GM18511 (cell line): Measurements from ENCODE around the gene TLR8.
"Not testable (repeated sequence)": the region's sequence is repeated elsewhere in the genome, so short reads cannot be mapped to it uniquely, and the experiment has no call there.

Source experiments
- ATAC-seq: cut with Tn5 transposase; IDR thresholded peaks from one replicate; pipeline ENCODE4 v1.9.1; 2021; ENCODE audit warnings: mild to moderate bottlenecking, moderate library complexity; ENCODE audit not compliant: unreplicated experiment

The TLR8 gene

GRCh38 chrX:12896935-12897334 lies 9.5 kb upstream of the TLR8 start:
- no peak for ATAC-seq

DNA sequence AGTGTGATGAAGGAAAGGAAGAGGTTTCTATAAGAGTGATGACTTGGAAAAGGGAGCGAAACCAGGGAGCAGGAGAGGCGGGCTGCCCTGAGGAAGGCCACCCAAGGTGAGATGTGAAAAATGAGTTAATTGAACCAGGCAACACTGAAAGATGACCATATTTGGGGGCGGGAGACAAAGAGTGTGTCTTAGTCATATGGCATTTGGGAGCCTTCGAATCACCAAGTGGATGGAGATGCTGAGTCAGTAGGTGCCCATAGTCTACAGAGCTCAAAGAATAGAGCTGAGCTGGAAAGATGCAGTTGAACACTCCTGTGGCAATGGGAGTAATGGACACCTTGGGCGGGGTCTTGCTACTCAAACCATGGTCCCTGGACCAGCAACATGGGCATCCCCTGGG lies 8.3 kb upstream of the TLR8 start:
- ATAC-seq: no peak

DNA sequence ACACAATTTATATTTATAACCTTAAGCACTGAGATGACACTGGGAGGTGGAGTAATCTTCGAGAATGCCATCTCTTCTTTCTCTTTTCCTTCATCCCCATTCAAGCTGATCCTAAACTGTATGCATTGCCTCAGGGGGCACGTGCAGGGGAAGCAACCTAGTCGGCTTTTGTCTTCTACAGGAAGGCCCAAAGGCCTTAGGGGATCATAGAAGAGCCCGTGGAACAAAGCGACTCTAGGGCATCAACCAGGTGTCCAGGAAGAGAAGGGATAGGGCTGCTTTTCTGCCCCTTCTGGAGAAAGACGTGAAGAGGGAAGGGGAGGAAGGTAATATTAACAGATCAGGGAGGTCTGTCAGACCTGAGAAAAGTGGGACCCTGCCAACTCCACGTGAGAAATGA lies 6.9 kb upstream of the TLR8 start:
- no peak for ATAC-seq

DNA sequence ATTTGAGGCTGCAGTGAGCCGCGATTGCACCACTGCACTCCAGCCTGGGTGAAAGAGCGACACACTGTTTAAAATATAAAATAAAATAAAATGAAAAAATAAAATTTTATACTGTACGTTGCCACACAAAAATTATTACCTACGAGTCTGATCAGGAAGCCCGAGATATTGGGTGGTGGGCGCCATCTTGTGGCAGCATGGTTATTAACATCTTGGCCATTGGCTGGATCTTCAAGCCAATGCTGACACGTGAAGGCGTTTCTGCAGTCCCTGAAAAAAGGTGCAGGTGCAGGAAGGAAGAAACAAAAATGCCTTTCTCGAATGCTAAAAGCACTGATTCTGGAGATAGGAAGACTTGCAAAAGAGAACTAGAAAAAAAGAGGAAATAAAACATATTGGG lies 4.9 kb upstream of the TLR8 start:
- ATAC-seq: no peak

DNA sequence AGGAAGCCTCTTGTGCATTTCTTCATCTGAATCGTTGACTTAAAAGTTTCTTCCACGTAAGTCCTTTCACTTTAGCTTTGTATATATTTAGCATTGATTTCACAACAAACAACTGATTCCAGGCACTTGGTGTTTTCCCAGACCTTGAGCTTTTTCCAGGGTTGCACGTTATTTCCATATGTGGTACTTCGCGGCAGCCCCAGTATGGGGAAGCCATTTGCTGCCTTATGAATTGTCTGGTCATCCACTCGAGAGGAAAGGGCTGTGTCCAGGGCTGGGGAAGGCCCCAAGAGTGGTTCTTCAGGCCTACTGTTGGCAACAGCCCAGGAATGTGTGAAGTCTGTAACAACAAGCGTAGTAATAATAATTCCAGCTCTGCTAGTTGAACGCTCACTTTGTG lies 2.8 kb upstream of the TLR8 start:
- no peak for ATAC-seq

- ATAC-seq: no peak
These were observed 4.2 kb downstream of the TLR8 start for GRCh38 chrX:12910423-12911121.

DNA sequence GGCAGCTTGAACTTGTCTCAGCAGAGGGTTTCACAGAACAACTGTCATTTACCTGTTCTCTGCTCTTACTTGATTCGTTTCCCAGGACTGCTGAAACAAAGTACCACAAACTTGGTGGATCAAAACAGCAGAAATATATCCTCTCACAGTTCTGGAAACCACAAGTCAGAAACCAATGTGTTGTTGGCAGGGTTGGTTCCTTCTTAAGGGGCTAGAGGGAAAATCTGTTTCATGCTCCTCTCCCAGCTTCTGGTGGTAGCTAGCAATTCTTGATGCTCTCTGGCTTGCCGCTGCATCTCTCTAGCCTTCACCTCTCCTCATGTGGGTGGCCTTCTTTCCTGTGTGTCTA lies 4.7 kb downstream of the TLR8 start:
- ATAC-seq: no peak

DNA sequence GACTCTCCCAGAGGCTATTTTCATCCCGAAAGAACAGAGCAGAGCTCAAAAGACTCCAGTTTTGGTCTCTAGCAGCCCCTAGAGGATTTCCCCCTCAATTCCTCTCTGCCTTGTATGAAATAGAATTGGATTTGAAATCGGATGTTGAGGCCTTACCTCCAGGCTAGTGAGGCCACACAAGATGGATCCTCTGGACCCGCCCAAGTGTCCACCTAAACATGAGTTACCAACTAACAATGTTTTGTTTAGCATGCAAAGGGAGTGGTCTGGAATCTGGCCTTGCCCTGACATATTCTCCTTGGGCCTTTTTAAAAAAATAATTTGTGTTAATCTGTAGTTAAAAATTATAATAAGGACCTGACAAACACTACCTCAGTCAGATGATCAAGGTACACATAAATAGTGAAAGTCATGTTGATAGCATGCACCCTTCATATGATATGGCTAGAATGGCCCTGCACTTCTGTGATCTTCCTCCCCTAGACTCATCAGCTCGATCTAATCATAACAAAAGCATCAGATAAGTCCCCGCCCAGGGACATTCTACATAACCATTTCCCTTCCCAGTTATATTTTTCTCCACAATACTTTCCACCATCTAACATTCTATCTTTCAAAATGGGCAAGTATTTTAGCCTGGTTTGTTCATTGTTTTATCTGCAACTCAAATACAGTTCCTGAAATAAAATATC lies 6.5 kb downstream of the TLR8 start:
- no peak for ATAC-seq

DNA sequence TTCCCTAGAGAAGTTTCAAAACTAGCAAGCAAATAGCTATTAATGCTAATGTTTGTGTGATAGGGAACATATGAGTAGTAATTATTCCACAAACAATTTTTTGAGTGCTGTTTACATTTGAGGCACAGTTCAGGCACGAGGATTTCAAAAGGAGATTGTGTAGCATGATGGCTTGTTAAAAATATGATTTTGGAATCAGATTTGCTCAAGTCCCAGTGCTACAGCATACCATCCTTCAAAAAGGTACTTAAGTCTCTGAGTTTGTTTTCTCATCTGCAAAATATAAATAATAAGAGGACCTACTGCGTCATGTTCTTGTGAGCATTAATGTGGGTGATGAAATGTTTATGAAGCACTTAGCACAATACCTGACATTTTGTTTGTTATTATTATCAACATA lies 11.3 kb downstream of the TLR8 start:
- ATAC-seq: no peak

GRCh38 chrX:12919051-12919450 lies 12.6 kb downstream of the TLR8 start:
- no peak for ATAC-seq

DNA sequence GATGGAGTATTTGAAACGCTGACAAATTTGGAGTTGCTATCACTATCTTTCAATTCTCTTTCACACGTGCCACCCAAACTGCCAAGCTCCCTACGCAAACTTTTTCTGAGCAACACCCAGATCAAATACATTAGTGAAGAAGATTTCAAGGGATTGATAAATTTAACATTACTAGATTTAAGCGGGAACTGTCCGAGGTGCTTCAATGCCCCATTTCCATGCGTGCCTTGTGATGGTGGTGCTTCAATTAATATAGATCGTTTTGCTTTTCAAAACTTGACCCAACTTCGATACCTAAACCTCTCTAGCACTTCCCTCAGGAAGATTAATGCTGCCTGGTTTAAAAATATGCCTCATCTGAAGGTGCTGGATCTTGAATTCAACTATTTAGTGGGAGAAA lies 13.2 kb downstream of the TLR8 start:
- ATAC-seq: no peak

DNA sequence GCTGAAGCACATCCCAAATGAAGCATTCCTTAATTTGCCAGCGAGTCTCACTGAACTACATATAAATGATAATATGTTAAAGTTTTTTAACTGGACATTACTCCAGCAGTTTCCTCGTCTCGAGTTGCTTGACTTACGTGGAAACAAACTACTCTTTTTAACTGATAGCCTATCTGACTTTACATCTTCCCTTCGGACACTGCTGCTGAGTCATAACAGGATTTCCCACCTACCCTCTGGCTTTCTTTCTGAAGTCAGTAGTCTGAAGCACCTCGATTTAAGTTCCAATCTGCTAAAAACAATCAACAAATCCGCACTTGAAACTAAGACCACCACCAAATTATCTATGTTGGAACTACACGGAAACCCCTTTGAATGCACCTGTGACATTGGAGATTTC lies 14.6 kb downstream of the TLR8 start:
- ATAC-seq: no peak

DNA sequence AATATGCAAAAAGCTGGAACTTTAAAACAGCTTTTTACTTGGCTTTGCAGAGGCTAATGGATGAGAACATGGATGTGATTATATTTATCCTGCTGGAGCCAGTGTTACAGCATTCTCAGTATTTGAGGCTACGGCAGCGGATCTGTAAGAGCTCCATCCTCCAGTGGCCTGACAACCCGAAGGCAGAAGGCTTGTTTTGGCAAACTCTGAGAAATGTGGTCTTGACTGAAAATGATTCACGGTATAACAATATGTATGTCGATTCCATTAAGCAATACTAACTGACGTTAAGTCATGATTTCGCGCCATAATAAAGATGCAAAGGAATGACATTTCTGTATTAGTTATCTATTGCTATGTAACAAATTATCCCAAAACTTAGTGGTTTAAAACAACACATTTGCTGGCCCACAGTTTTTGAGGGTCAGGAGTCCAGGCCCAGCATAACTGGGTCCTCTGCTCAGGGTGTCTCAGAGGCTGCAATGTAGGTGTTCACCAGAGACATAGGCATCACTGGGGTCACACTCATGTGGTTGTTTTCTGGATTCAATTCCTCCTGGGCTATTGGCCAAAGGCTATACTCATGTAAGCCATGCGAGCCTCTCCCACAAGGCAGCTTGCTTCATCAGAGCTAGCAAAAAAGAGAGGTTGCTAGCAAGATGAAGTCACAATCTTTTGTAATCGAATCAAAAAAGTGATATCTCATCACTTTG lies 15.6 kb downstream of the TLR8 start:
- no peak for ATAC-seq

- ATAC-seq: no peak
These were observed 16.1 kb downstream of the TLR8 start for GRCh38 chrX:12922599-12922919.

- no peak for ATAC-seq
These were observed 23.3 kb downstream of the TLR8 start for GRCh38 chrX:12929701-12930100.

GRCh38 chrX:12930150-12930549 lies 23.7 kb downstream of the TLR8 start:
- no peak for ATAC-seq

DNA sequence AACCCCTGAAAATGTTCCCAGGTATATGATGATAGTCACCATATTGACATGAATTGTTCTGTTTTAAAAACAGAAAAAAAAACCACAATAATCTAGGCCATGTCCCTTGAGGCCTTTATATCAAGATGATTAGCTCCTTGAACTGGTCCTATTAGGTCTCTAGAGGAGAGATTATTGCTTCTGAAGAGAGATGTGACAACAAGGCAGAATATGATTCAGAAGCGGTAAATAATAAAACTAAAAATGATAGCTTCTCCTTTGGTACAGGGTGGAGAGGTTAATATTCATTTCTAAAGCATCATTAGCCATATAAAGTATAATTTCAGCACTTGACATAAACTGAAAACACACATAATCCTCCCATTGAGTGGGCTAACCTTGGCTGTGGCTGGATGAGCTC lies 25.8 kb downstream of the TLR8 start:
- ATAC-seq: no peak

GRCh38 chrX:12934850-12935249 lies 28.4 kb downstream of the TLR8 start:
- no peak for ATAC-seq

GRCh38 chrX:12936947-12937346 lies 30.5 kb downstream of the TLR8 start:
- no peak for ATAC-seq

- not testable (repeated sequence) for ATAC-seq
These were observed 34.1 kb downstream of the TLR8 start for GRCh38 chrX:12940471-12940870.

DNA sequence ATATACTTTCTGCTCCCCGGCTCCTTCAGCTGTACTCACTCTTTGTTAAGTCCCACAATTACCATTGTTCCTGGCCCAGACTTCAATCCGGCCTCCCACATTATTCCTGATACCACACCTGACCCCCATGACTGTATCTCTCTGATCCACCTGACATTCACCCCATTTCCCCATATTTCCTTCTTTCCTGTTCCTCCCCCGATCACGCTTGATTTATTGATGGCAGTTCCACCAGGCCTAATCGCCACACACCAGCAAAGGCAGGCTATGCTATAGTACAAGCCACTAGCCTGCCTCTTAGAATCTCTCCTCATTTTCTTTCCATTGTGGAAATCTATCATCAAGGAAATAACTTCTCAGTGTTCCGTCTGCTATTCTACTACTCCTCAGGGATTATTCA lies 37.2 kb downstream of the TLR8 start:
- not testable (repeated sequence) for ATAC-seq

DNA sequence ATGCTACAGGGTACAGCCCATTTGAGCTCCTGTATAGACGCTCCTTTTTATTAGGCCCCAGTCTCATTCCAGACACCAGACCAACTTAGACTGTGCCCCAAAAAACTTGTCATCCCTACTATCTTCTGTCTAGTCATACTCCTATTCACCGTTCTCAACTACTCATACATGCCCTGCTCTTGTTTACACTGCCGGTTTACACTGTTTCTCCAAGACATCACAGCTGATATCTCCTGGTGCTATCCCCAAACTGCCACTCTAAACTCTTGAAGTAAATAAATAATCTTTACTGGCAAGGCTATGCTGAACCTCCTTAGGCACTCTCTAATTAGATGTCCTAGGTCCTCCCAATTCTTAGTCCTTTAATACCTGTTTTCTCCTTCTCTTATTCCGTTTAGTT lies 38.0 kb downstream of the TLR8 start:
- not testable (repeated sequence) for ATAC-seq
